Stimulated activated CD4-positive, alpha-beta T cell treated with anti-CD3 and anti-CD28 coated beads, Interleukin-12 subunit alpha, Interleukin-12 subunit beta, amount 100 ng/mL, for 4 hours (primary cell): ENCODE measurements around the gene CYSRT1.
"Not testable (repeated sequence)": the region's sequence is repeated elsewhere in the genome, so short reads cannot be mapped to it uniquely, and the experiment has no call there.

Experiments
- DNase-seq: peaks from one replicate; pipeline ENCODE4 v3.0.0-alpha.2; 2020

CYSRT1 gene

DNA sequence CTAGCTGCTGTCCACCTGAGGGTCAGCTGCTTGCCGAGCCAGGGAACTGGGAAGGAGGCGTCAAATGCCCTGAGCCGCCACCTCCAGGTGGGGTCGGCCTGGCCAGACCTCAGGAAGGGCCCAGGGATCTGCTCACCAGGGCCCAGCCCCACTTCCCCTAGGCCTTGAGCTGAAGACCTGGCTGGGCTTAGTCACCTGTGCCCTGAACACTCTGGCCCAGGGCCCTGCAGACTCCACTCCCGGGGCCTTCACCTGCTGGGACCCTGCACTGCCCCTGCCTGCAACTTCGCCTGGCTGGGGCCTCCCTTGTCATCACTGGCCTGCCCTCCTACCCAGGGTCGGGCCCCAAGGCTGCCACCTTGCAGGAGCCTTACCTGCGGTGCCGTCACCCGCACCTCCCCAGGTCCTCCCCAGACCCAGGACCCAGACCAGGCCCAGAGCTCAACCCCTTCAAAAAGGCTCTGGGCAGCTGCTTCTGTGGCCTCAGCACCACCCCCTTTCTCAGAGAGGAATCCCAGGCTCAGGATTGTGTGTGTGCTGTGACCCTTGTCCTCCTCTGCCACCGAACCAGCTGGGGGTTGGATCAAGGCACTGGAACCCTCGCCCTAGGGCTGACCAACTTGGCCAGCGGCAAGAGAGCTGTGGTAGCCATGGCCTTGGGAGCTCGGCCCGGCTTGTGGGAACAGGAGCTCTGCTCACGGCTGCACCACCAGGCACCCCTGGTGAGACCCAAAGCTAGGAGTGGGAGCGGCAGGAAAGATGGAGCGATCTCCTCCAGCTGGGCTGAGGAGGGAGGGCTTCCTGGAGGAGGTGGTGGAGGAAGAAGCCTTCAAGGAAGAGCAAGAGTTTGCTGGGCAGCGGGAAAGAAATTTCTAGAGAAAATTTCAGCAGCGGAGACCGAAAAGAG, 29.0 kb downstream of the CYSRT1 start:
- DNase-seq = no peak

DNA sequence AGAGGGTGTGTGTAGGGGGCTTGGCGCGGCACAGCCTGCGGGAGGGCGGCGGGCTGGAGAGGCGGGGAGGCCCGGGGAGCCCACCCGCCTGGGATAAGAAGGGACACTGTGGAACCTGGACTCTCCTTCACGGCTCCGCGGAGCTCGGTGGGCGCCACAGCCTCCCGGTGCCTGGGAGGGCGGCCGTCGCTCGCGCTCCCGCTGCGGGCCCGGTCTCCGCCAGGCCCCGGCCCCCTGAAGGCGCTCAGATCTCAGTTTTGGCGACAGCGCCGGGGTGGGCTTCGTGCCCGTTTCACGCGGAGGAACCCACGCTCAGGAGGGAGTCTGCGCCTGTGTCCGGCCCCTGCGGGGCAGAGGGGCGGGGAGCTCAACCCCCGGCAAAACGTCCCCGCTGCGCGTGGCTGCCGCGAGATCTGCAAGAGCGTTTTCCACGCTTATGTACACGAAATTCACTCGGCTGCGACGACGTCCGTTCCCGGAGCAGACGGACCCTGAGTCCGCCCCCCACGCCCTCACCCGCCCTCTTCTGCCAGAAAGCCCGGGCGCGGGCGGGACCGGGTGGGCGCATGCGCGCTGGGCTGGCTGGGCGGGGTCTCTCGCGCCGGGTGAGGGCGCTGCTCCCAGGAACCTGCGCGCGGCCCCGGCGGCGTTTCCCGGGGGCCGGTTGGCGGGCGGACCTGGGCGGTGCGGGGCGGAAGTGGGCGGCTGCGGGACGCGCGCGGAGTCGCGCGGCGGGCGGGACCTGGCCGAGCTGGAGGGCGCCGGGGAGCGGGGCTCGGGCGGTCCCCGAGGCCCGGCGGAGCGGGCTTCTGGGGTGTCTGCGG, 29.9 kb downstream of the CYSRT1 start, which contains the start of gene NELFB:
NELFB (plus strand) TSS at position 704 of the 824 bp plus-strand sequence.
- peak; percentile 99 for DNase-seq

DNA sequence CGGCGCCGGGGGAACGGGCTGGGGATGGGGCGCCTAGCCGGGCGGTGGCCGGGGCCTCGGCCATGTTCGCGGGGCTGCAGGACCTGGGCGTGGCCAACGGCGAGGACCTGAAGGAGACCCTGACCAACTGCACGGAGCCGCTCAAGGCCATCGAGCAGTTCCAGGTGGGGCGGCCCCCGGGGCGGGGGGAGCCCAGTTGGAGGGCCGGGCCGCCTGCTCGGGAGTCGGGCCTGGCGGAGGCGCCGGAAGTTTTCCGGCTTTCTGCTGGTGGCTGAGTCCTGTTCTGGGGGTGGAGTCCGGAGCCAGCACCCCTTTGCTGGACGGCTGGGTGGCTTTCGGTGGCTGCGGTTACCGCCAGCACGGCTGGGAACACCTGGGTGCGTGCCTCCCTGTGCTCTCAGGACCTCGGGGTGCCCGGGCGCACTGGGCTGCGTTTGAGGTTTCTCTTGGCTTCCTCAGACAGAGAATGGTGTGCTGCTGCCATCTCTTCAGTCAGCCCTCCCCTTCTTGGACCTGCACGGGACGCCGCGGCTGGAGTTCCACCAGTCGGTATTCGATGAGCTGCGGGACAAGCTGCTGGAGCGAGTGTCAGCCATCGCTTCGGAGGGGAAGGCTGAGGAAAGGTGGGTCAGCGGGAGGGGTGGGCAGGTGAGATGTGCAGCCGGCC, 30.6 kb downstream of the CYSRT1 start:
- DNase-seq = no peak

DNA sequence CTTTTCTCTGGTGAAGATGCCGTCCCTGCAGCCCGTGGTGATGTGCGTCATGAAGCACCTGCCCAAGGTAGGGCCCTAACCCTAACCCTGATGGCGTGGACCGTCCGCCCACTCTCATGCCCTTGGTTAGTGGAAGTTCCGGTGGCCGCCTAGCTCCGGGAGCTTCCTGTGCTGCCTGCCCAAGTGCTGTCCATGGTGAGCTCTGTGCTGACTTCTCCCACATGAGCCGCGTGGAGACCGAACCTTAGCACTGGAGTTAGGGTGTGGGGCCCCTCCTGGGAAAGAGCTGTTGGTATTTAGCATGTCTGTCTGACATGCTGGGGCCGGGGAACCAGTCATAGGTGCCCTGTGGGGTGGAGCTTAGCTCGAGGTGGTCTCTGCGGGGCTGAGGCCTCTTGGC, 31.4 kb downstream of the CYSRT1 start:
- no peak for DNase-seq

DNA sequence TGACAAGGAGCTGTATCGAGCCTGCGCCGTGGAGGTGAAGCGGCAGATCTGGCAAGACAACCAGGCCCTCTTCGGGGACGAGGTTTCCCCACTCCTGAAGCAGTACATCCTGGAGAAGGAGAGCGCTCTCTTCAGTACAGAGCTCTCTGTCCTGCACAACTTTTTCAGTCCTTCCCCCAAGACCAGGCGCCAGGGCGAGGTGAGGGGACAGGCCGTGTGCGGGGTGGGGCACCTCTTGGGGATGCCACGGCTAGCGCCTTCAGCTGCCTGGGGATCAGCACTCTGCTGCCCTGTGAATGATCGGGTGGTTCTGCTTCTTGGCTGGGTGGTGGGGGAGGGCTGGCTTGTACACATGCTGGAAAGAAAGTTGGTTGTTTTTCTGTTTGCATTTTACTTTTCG, 31.9 kb downstream of the CYSRT1 start:
- no peak for DNase-seq

DNA sequence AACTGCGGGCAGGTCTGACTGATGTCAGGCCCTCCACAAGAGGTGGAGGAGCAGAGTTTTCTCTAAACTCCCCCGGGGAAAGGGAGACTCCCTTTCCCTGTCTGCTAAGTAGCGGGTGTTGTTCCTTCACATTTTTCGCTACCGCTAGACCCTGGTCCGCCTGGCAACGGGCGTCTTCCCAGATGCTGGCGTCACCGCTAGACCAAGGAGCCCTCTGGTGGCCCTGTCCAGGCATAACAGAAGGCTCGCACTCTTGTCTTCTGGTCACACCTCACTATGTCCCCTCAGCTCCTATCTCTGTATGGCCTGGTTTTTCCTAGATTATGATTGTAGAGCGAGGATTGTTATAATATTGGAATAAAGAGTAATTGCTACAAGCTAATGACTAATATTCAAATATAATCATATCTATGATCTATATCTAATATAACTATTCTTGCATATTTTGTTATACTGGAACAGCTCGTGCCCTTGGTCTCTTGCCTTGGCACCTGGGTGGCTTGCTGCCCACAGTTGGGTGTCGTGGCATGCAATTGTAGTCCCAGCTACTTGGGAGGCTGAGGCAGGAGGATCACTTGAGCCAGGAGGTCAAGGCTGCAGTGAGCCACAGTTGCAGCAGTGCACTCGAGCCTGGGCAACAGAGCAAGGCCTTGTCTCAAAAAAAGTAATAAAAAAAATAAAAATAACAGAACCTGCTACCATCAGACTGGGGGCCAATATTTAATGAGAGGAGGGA, 37.4 kb downstream of the CYSRT1 start:
- not testable (repeated sequence) for DNase-seq

DNA sequence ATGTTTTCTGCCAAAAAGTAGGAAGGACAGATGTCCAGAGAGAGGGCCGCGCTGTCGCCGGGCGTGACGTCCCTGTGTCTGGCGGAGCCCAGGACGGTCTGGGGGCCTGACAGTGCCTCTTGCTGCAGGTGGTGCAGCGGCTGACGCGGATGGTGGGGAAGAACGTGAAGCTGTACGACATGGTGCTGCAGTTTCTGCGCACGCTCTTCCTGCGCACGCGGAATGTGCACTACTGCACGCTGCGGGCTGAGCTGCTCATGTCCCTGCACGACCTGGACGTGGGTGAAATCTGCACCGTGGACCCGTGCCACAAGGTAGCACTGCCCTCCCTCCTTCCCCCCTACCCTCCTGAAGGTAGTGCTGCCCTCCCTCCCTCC, 37.9 kb downstream of the CYSRT1 start:
- DNase-seq = no peak

DNA sequence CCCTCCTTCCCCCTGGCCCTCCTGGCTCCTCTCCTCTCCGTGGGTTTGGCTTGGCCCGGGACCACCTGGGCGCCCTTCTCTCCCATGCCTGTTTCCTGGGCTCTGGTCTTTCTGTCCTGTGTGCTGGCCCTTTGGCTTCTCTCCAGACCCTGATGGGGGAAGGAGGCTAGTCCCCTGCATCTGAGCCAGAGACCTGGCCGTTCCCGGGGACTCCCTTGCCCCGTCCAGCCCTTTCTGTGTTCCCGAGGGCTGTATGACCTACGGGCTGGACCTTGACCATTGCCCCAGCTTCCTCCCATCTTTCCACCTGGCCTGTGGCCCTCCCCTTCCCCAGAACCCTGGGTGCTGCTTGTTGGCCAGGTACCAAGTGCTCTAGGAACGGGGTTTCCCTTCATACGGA, 38.5 kb downstream of the CYSRT1 start:
- DNase-seq = no peak

DNA sequence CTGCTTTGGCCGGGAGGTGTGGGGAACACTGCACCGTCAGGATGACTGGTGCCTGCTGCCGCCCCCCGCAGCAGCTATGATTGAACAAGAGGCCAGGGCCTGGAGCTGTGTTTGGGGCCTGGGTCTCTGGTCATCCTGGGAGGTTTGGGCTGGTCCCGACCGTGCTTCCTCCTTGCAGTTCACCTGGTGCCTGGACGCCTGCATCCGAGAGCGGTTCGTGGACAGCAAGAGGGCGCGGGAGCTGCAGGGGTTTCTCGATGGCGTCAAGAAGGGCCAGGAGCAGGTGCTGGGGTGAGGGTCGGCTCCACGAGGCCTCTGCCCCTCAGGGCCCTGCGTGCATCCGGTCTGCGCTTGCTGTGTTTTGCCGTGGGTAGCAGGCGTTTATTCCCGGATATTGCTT, 39.1 kb downstream of the CYSRT1 start:
- DNase-seq = no peak

DNA sequence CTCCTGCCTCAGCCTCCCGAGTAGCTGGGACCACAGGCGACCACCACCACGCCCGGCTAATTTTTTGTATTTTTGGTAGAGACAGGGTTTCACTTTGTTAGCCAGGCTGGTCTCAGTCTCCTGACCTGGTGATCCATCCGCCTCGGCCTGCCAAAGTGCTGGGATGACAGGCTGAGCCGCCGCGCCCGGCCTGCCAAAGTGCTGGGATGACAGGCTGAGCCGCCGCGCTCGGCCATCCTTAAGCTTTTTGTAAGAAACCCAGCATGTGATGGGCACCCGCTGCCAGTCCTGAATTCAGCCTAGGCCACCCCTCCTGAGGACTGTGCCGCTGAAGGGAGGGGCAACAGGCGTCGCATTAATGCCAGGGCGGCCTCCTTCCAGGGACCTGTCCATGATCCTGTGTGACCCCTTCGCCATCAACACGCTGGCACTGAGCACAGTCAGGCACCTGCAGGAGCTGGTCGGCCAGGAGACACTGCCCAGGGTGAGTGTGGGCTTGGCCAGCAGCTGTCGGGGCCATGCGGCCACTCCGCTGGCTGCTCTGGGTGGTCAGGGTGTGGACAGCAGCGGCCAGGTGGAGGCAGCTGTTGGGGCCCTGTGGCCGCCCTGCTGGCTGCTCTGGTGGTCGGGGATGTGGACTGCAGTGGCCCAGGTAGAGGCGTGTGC, 40.7 kb downstream of the CYSRT1 start:
- no peak for DNase-seq

DNA sequence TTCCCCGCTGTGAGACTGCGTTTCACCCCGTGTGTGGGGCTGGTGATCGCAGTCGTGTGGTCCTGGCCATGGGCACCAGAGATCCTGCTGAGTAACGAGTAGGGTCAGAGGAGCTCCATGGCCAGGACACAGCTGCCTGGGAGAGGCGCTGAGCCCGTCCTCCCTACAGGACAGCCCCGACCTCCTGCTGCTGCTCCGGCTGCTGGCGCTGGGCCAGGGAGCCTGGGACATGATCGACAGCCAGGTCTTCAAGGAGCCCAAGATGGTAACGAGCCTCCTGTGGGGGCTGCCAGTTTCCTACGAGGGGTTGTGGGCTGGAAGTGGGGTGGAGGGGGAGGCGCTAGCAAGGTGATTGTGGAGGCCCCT, 41.2 kb downstream of the CYSRT1 start:
- DNase-seq = no peak

DNA sequence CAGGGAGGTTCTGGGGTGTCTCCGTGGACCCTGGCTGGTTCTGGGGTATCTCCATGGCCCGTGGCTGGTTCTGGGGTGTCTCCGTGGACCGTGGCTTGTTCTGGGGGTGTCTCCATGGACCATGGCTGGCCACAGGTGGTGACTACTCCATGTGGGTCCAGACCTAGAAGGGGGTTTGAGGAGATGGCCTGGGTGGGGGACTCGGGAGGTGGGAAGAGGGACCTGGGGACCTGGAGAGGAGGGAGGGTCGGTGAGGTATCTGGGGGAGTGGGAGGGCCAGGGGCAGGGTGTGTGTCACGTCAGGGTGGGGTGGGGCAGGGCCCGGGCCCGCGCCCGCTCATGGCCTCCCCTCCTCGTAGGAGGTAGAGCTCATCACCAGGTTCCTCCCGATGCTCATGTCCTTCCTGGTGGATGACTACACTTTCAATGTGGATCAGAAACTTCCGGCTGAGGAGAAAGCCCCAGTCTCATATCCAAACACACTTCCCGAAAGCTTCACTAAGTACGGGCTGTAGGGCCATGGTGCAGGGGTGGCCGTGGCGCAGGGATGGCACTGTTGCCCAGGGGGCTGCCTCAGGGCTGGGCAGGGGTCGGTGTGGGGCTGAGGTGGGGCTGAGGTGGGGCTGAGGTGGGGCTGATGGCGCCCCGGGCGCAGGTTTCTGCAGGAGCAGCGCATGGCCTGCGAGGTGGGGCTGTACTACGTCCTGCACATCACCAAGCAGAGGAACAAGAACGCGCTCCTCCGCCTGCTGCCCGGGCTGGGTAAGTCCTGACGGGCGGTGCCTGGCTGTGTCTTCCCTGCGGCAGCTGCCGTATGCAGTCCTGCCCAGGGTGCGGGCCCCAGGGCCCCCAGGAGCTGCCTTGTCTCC, 41.8 kb downstream of the CYSRT1 start:
- DNase-seq = no peak

DNA sequence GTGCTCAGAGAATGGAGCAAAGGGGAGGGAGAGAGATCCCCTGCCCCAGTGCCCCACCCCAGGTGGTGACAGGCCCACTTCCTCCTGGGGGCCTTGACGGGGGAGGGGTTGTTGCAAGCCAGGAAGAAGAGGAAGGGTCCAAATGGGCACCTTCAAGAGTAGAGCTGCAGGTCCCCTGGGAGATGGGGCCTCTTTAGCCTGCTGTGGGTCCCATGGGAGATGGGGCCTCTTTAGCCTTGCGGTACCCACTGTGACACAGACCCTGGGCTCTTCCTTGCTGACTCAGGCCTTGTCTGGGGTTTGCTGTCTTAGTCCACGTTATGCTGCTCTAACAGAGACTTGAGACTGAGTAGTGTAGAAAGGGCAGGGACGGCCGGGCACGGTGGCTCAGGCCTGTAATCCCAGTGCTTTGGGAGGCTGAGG, 43.0 kb downstream of the CYSRT1 start:
- DNase-seq = no peak

DNA sequence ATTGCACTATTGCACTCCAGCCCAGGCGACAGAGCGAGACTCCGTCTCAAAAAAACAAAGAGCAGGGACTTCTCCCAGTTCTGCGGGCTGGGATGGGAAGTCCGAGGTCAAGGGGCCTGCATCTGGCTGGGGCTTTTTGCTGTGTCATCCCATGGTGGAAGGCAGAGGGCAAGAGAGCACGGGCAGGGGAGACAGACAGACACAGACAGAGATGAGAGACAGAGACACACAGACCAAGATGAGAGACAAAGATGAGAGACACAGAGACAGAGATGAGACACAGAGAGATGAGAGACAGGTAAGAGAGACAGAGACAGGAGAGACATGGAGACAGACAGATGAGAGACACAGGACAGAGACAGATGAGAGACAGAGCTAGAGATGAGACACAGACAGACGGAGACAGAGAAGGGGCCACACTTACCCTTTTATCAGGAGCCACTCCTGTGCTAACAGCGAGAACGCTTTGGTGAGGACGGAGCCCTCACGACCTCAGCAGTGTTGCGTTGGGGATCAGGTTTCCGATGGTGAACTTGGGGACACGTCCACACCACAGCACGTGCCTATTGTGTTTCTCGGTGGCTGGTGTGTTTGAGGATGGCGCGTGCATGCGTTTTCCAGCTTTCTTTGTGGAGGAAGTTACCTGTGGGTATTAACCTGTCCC, 43.7 kb downstream of the CYSRT1 start:
- DNase-seq = no peak

DNA sequence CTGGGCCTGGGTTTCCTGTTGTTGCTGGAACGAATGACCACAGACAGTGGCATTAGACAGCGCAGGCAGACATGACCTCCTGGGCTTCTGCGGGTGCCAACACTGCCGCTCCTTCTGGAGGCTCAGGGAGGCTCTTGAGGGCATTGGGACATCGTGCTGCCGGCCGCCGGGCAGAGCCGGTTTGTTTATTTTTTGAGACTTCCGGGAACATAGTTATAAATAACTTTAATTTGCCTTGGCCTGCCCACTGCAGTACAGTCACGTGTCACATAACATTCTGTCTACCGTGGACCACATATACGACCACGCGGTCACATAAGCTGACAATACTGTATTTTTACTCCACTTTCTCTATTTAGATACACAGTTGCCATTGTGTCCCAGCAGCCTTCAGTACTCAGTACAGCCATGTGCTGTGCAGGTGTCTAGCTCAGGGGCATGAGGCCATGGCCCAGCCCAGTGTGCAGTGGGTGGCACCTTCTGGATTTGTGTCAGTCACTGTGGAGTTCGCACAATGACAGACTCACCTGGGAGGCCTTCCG, 44.3 kb downstream of the CYSRT1 start:
- no peak for DNase-seq

DNA sequence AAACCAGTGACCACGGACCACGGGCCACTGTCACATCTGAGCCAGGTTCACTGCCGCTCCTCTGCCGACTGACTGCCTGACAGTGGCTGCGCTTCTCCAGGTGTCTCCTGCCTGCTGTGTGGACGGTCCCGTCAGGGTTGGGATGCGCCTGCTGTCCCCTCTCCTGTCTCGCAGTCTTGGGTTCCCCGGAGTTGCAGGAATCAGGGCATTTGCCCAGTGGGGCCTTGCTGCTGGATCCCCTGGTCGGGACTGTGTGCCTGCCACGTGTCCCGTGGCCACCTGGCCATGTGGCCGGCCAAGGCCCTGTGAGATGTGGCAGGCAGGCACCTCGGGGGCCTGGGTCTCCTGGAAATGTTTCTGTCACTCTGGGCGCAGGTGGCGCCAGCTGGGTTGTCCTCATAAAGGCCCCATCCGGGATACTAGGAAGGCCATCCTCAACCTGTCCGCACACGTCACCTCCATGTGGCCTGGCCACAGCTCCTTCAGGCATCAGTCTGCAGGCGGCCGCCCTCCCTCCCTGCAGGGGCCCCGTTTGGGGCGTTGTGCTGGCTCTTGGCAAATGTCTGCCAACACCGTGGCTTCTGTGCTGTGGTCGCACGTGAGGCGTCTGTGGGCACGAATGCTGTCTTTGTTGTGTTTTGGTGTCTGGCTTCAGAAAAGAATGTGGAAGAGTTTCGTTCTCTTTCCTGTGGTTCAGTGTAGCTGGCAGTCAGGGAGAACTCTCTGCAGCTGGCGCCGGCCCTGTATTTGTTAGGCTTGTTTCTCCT, 46.1 kb downstream of the CYSRT1 start:
- no peak for DNase-seq

DNA sequence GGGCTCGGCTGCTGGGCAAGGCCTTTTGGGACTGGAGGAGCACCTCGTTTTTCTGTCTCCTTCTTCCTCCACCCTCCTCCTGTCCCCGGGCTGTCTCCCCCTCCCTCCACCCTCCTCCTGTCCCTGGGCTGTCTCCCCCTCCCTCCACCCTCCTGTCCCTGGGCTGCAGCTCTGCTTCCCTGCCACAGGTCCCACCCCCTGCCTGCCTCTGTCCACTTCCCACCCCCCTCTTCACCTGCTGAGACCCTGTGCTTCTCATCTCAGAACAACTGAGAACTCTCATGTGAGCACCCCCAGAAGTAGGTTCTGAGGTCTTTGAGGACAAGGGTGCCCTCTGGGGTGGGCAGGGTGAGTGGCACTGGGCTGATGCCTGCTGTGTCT, 46.7 kb downstream of the CYSRT1 start:
- no peak for DNase-seq

DNA sequence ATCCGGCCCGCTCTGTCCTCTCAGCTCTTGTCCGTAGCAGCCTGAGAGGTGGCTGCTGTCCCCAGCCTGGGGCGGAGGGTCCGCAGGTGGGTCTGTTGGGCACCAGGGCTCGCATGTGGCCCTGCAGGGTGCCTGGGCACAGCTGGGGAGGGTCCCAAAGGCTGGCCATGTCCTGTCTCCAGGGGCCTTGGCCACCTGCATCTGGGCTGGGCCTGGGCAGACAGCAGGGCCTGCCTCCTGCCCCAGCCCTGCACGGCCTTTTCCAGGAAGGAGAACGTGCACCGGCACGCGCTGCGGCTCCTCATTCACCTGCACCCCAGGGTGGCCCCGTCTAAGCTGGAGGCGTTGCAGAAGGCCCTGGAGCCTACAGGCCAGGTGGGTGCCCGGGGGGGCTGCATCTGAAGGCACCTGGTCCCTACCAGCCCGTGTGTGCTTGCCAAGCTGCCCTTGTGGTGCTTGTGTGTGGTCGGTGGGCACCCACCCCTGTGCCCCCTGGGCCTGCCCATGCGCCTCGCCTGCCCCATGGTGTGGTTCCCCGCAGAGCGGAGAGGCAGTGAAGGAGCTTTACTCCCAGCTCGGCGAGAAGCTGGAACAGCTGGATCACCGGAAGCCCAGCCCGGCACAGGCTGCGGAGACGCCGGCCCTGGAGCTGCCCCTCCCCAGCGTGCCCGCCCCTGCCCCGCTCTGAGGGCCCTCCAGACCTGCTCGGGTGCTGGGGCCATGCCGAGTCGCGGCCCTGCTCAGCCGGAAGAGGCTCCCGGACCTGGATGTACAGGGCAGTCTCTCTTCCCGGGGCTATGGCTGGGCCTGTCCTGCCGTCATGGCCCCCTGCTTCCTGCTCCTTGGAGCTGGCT, 47.5 kb downstream of the CYSRT1 start:
- no peak for DNase-seq

DNA sequence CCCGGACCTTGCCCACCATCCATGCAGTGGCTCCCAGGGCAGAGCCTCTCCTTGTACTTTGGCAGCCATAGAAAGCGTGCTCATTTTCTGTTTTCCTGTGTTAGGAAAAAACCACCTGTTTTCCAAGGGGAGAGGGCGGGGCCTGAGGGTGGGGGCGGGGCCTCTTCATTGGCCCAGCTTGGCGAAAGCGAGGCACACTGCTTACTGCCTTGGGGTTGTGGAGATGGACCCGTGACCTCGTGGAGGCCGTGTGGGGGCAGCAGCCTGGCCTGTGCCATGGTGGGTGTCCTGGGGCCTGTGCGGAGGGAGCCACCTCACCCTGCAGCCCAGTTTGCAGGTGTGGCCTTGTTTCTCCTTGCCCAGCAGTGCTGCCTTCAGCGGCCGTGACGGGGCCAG, 48.1 kb downstream of the CYSRT1 start:
- no peak for DNase-seq
